GOT3 (cell line): ENCODE data around the gene AQP5.
A peak's percentile ranks its signal among the peaks of the same experiment; 100 is the strongest.

Experiments used
- DNase-seq: peaks from one replicate; lab custom pipeline; 2025; ENCODE audit warnings: mixed read lengths; lab: John Stamatoyannopoulos, UW

Gene AQP5

GRCh38 chr12:49932533-49933130, 29.0 kb upstream of the AQP5 start:
- DNase-seq = no peak

- DNase-seq = no peak
Observed at GRCh38 chr12:49933796-49934195, 27.9 kb upstream of the AQP5 start.

- no peak for DNase-seq
Observed at GRCh38 chr12:49934505-49934904, 27.2 kb upstream of the AQP5 start.

GRCh38 chr12:49936925-49937324, 24.7 kb upstream of the AQP5 start:
- no peak for DNase-seq

- no peak for DNase-seq
Observed at GRCh38 chr12:49937639-49938300, 23.9 kb upstream of the AQP5 start.

GRCh38 chr12:49939307-49939706, 22.4 kb upstream of the AQP5 start:
- DNase-seq = no peak

GRCh38 chr12:49939707-49940106, 22.0 kb upstream of the AQP5 start:
- no peak for DNase-seq

- no peak for DNase-seq
Observed at GRCh38 chr12:49941556-49942511, 19.8 kb upstream of the AQP5 start.

GRCh38 chr12:49942512-49942893, 19.2 kb upstream of the AQP5 start:
- DNase-seq = no peak

- no peak for DNase-seq
Observed at GRCh38 chr12:49942921-49943624, 18.6 kb upstream of the AQP5 start.

- no peak for DNase-seq
Observed at GRCh38 chr12:49943625-49943960, 18.1 kb upstream of the AQP5 start.

- DNase-seq = no peak
Observed at GRCh38 chr12:49944046-49944445, 17.6 kb upstream of the AQP5 start.

GRCh38 chr12:49944718-49945117, 17.0 kb upstream of the AQP5 start:
- DNase-seq = no peak

- DNase-seq = peak; percentile 31
Observed at GRCh38 chr12:49945394-49946080, 16.1 kb upstream of the AQP5 start.

GRCh38 chr12:49946086-49946485, 15.6 kb upstream of the AQP5 start:
- DNase-seq = no peak

- DNase-seq = no peak
Observed at GRCh38 chr12:49946497-49946896, 15.2 kb upstream of the AQP5 start.

- DNase-seq = no peak
Observed at GRCh38 chr12:49947593-49948226, 14.0 kb upstream of the AQP5 start.

GRCh38 chr12:49948866-49949845, 12.5 kb upstream of the AQP5 start:
- no peak for DNase-seq

GRCh38 chr12:49949866-49950265, 11.8 kb upstream of the AQP5 start:
- DNase-seq = no peak
